Left ventricle myocardium inferior (tissue), 1 donor: ENCODE results near the gene MFSD6. TPM values are rescaled to one million over a fixed set of nuclear protein-coding genes. Genes with fewer than 3 reads are reported as not detected.

Source experiments
- DNase-seq: peaks from one replicate; pipeline ENCODE4 v3.0.0-alpha.2; 2020
- H3K27ac ChIP-seq: fragments of 200-600 bp; replicated peaks from 2 replicates; pipeline ENCODE4 v1.8.0; 2021
- H3K27me3 ChIP-seq: fragments of 200-600 bp; 2 replicates; pipeline ENCODE4 v1.8.0; 2021; ENCODE audit warnings: low read depth
- H3K36me3 ChIP-seq: fragments of 200-600 bp; 2 replicates; pipeline ENCODE4 v1.8.0; 2021
- H3K4me1 ChIP-seq: fragments of 200-600 bp; 2 replicates; pipeline ENCODE4 v1.8.0; 2021
- H3K4me3 ChIP-seq: fragments of 200-600 bp; 2 replicates; pipeline ENCODE4 v1.8.0; 2021; ENCODE audit warnings: mild to moderate bottlenecking, moderate library complexity
- H3K9me3 ChIP-seq: fragments of 200-600 bp; replicated peaks from 2 replicates; pipeline ENCODE4 v1.8.0; 2021
- intact Hi-C: fragments of 100-400 bp; cut with micrococcal nuclease; formaldehyde crosslinking; loops from one replicate; pipeline ENCODE4 v1.11.0; 2022
- total RNA-seq: library from RNA; stranded (reverse); fragmentation: NEBNext Ultra II Directional; extraction: Animal tissue kit (Norgen Biotek cat#: 25700); gene quantifications from one replicate; pipeline ENCODE4 v1.2.1, GENCODE V29; 2021
- TF ChIP-seq, protein P1 (sequence below): fragments of 200-600 bp; IDR thresholded peaks from 2 replicates; pipeline ENCODE4 v1.8.0; 2021; ENCODE audit warnings: antibody characterized with exemption, mild to moderate bottlenecking, borderline replicate concordance
- donor health status: DM: no; HTN: yes; CAD: no; lungs with severe emphysema.

The MFSD6 gene
- total RNA-seq, 1 donor from 2014 or later: 21.4 TPM

DNA sequence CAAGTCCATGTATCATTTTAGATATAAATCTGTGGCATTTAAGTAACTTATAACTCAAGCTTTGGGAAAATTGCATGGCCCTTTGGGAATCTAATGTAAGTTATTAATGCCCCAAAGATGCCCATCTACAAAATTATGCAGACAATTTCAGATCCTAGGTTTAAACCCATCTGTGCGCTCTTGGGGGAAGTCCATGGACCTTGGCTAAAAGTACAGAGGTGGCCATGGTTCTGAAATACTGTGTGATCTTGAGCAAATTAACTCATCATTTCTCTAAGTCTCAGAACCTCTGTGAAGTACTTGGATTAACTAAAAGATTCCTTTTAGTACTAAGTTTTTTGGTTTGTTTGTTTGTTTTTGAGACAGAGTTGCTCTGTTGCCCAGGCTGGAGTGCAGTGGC lies 45.3 kb upstream of the MFSD6 start:
- Histone ChIP-seq H3K4me1 (peaks cover 27% of the 10 kb centered on the region), H3K27ac (no peak overlapping the region), H3K27me3 (no peaks in the 10 kb centered on the region), H3K4me3 (no peak overlapping the region), H3K36me3 (peaks cover 63% of the 10 kb centered on the region), H3K9me3 (no peaks in the 10 kb centered on the region)
- TF ChIP-seq, protein P1, sequence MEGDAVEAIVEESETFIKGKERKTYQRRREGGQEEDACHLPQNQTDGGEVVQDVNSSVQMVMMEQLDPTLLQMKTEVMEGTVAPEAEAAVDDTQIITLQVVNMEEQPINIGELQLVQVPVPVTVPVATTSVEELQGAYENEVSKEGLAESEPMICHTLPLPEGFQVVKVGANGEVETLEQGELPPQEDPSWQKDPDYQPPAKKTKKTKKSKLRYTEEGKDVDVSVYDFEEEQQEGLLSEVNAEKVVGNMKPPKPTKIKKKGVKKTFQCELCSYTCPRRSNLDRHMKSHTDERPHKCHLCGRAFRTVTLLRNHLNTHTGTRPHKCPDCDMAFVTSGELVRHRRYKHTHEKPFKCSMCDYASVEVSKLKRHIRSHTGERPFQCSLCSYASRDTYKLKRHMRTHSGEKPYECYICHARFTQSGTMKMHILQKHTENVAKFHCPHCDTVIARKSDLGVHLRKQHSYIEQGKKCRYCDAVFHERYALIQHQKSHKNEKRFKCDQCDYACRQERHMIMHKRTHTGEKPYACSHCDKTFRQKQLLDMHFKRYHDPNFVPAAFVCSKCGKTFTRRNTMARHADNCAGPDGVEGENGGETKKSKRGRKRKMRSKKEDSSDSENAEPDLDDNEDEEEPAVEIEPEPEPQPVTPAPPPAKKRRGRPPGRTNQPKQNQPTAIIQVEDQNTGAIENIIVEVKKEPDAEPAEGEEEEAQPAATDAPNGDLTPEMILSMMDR: no peak
- DNase-seq: no peak
- intact Hi-C loops: no loop called here

DNA sequence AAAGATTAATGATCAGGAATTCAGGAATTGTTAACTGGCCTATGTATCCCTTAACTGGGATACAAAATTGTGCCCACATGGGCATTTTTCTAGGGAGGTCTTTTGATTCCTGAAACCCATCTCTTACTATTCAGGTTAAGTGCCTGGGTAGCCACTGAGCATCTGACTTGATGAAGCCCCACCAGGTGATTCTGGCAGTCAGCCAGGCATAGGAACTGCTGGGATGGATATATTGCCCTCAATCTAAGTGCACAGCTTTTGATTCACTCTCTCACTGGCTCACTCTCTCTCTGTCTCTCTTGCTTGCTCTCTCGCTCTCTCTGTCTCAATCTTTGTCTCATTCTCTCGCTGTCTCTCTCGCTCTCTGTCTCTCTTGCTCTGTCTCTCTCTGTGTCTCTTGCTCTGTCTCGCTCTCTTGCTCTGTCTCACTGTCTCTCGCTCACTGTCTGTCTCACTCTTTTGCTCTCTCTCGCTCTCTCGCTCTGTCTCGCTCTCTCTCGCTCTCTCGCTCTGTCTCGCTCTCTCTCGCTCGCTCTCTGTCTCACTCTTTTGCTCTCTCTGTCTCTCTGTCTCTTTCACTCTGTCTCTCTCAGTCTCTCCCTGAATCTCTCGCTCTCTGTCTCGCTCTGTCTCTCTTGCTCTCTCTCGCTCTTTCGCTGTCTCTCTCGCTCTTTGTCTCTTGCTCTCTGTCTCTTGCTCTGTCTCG lies 42.5 kb upstream of the MFSD6 start:
- H3K36me3 ChIP-seq: peaks cover 82% of the 10 kb centered on the region
- TF ChIP-seq, protein P1: no peak
- no peak overlapping the region for H3K4me3 ChIP-seq
- intact Hi-C loops: no loop called here
- no peak for DNase-seq
- no peaks in the 10 kb centered on the region for H3K27me3 ChIP-seq
- H3K9me3 ChIP-seq: no peaks in the 10 kb centered on the region
- no peak overlapping the region for H3K27ac ChIP-seq
- H3K4me1 ChIP-seq: no peaks in the 10 kb centered on the region

DNA sequence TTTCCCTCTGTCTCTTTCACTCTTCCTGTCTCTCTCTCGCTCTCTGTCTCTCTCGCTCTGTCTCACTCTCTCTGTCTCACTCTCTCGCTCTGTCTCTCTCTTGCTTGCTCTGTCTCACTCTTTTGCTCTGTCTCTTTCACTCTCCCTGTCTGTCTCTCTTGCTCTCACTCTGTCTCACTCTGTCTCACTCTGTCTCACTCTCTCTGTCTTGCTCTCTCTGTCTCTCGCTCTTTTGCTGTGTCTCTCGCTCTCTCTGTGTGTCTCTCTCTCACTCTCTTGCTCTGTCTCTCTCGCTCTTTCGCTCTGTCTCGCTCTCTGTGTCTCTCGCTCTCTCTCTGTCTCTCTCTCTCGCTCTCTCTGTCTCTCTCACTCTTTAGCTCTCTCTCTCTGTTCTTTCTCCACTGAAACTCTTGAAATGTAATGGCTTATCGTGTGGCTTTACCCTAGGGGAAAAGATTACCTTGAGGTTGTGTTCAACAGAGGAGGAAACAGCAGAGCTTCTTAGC lies 41.9 kb upstream of the MFSD6 start:
- H3K36me3 ChIP-seq: peaks cover 86% of the 10 kb centered on the region
- H3K27ac ChIP-seq: no peak overlapping the region
- no peaks in the 10 kb centered on the region for H3K4me1 ChIP-seq
- no peak for DNase-seq
- no peaks in the 10 kb centered on the region for H3K9me3 ChIP-seq
- no peaks in the 10 kb centered on the region for H3K27me3 ChIP-seq
- intact Hi-C loops: no loop called here
- TF ChIP-seq, protein P1: no peak
- no peak overlapping the region for H3K4me3 ChIP-seq

DNA sequence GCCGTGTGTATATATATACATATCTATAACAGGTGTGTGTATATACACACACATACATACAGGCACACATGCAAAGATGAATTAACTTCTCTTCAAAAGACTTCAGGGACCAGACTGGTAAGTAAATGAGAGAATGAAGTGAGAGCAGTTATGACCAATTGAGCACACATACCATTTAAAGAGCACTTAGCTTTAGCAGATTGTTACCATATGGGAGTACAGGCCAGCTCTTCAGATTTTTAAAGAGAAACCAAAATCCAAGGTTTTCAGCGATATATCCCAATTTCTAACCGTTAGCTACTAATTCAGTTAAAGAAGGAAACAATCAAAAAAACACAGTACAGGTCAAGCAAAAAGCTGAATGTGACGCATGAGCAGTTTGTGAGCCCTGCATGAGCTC lies 41.1 kb upstream of the MFSD6 start:
- H3K27me3 ChIP-seq: no peaks in the 10 kb centered on the region
- no peak overlapping the region for H3K4me3 ChIP-seq
- H3K36me3 ChIP-seq: peaks cover 79% of the 10 kb centered on the region
- no peak for DNase-seq
- TF ChIP-seq, protein P1: no peak
- intact Hi-C loops: no loop called here
- no peaks in the 10 kb centered on the region for H3K9me3 ChIP-seq
- no peak overlapping the region for H3K27ac ChIP-seq
- no peaks in the 10 kb centered on the region for H3K4me1 ChIP-seq

DNA sequence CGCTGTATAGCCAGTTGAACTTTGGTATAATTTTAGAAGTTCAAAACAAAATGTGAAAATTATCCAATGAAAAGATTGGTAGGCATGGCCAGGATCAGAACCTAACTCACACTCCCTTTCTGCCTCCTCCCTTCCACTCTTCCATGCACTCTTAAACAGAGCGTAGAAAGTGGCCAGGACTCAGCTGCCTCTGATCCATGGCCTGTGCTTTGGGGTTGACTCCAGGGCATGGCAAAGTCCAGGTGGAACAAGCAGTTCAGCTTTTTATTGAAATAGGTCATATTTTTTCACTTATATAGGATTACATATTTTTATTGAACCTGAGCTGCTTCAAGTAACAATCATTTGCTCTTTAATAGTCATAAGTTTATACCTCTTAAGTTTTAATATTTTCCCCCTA lies 38.5 kb upstream of the MFSD6 start:
- Histone ChIP-seq H3K4me1 (no peaks in the 10 kb centered on the region), H3K9me3 (no peaks in the 10 kb centered on the region), H3K27ac (no peak overlapping the region), H3K36me3 (peaks cover 61% of the 10 kb centered on the region), H3K27me3 (no peaks in the 10 kb centered on the region), H3K4me3 (no peak overlapping the region)
- no peak for DNase-seq
- TF ChIP-seq, protein P1: no peak
- intact Hi-C loops: no loop called here
